Activated T-cell treated with anti-CD3 and anti-CD28 coated beads, Interleukin-2, amount 50 U/mL, for 24 hours (primary cell): ENCODE data around the gene TEX101.
"Not testable (repeated sequence)": the region's sequence is repeated elsewhere in the genome, so short reads cannot be mapped to it uniquely, and the experiment has no call there.

ENCODE experiments used
- DNase-seq: peaks from one replicate; pipeline ENCODE4 v3.0.0-alpha.2; 2020
- H3K27ac Mint-ChIP-seq: 2 replicates; pipeline ENCODE4 v1.8.0; 2020; ENCODE audit warnings: mild to moderate bottlenecking, mixed read lengths
- H3K27me3 Mint-ChIP-seq: 2 replicates; pipeline ENCODE4 v1.8.0; 2020; ENCODE audit warnings: mixed read lengths
- H3K36me3 Mint-ChIP-seq: 2 replicates; pipeline ENCODE4 v1.8.0; 2020; ENCODE audit warnings: low read depth, mixed read lengths
- H3K4me1 Mint-ChIP-seq: 2 replicates; pipeline ENCODE4 v1.8.0; 2020; ENCODE audit warnings: low read depth, mixed read lengths
- H3K4me3 Mint-ChIP-seq: 2 replicates; pipeline ENCODE4 v1.8.0; 2020; ENCODE audit warnings: mild to moderate bottlenecking, moderate library complexity, mixed read lengths
- H3K9me3 Mint-ChIP-seq: 2 replicates; pipeline ENCODE4 v1.8.0; 2020; ENCODE audit warnings: mixed read lengths

Gene TEX101

DNA sequence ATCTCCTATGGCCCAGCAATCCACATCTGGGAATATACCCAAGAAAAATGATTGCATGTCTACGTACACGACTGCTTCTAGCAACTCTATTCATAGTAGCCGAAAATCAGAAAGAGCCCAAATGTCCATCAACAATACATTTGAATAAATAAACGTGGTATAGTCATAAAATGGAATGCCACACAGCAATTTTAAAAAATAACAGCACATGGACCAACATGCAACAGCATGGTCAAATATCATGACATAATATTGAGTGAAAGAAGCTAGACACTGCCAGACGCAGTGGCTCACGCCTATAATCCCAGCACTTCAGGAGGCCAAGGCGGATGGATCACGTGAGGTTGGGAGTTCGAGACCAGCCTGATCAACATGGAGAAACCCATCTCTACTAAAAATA lies 16.3 kb downstream of the TEX101 start:
- no peak overlapping the region for H3K4me3 Mint-ChIP-seq
- H3K36me3 Mint-ChIP-seq, result no peaks in the 10 kb centered on the region
- H3K4me1 Mint-ChIP-seq, result peaks cover 32% of the 10 kb centered on the region
- no peaks in the 10 kb centered on the region for H3K27me3 Mint-ChIP-seq
- no peak for DNase-seq
- H3K9me3 Mint-ChIP-seq, result no peaks in the 10 kb centered on the region
- H3K27ac Mint-ChIP-seq, result no peak overlapping the region

DNA sequence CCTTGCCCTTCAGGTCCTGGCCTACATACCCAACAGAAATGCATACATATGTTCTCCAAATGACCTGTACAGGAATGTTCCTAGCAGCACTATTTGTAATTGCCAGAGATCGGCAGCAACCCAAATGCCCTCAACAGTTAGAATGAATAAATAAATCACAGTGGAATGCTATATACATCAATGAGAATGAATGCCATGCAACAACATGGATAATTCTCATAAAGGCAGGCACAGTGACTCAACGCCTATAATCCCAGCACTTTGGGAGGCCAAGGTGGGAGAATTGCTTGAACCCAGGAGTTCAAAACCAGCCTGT lies 18.6 kb downstream of the TEX101 start:
- H3K4me3 Mint-ChIP-seq, result no peak overlapping the region
- H3K4me1 Mint-ChIP-seq, result peaks cover 46% of the 10 kb centered on the region
- H3K27ac Mint-ChIP-seq, result no peak overlapping the region
- H3K36me3 Mint-ChIP-seq, result no peaks in the 10 kb centered on the region
- no peak for DNase-seq
- H3K27me3 Mint-ChIP-seq, result no peaks in the 10 kb centered on the region
- H3K9me3 Mint-ChIP-seq, result no peaks in the 10 kb centered on the region

DNA sequence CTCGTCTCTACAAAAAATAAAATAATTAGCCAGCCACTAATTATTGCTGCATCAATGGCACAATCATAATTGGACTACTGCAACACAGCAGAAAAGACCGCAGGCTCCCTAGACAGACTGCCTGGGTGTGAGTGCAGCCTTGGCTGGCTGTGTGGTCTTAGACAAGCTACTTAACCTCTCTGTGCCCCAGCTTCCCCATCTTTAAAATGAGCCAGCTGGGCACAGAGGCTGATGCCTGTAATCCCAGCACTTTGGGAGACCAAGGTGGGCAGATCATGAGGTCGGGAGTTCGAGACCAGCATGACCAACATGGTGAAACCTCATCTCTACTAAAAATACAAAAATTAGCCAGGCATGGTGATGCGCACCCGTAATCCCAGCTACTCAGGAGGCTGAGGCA lies 19.0 kb downstream of the TEX101 start:
- H3K4me3 Mint-ChIP-seq, result no peak overlapping the region
- H3K4me1 Mint-ChIP-seq, result peaks cover 50% of the 10 kb centered on the region
- no peaks in the 10 kb centered on the region for H3K36me3 Mint-ChIP-seq
- H3K9me3 Mint-ChIP-seq, result no peaks in the 10 kb centered on the region
- no peak for DNase-seq
- no peak overlapping the region for H3K27ac Mint-ChIP-seq
- no peaks in the 10 kb centered on the region for H3K27me3 Mint-ChIP-seq

DNA sequence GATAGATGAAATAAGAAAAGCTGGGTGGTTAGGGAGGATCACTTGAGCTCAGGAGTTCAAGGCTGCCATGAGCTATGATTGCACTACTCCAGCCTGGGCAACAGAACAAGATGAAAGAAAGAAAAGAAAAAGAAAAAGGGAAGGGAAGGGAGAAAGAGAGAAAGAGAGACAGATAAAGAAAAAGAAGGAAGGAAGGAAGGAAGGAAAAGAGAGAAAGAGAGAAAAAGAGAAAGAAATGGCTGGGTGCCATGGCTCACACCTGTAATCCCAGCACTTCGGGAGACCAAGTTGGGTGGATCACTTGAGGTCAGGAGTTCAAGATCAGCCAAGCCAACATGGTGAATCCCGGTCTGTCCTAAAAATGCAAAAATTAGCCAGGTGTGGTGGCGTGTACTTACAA lies 21.1 kb downstream of the TEX101 start:
- peaks cover 56% of the 10 kb centered on the region for H3K4me1 Mint-ChIP-seq
- H3K9me3 Mint-ChIP-seq, result no peaks in the 10 kb centered on the region
- no peak overlapping the region for H3K27ac Mint-ChIP-seq
- H3K4me3 Mint-ChIP-seq, result no peak overlapping the region
- H3K36me3 Mint-ChIP-seq, result no peaks in the 10 kb centered on the region
- DNase-seq, result no peak
- no peaks in the 10 kb centered on the region for H3K27me3 Mint-ChIP-seq

DNA sequence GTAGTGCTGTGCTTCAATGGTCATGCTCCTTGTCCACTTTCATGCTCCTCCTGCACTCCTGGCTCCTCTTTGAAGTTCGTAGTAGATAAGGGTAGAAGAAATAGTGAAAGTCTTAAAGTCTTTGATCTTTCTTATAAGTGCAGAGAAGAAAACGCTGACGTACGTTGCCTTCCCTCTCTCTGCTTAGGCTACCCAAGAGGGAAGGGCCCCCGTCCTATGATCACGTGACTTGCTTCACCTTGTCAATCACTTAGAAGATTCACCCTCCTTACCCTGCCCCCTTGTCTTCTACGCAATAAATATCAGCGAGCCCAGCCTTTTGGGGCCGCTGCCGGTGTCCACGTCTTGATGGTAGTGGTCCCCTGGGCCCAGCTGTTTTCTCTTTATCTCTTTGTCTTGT lies 22.6 kb downstream of the TEX101 start:
- not testable (repeated sequence) for DNase-seq, H3K9me3 Mint-ChIP-seq, H3K4me3 Mint-ChIP-seq, H3K36me3 Mint-ChIP-seq, H3K27me3 Mint-ChIP-seq
- peaks cover 58% of the 10 kb centered on the region for H3K4me1 Mint-ChIP-seq
- peak overlapping the region; percentile 75 for H3K27ac Mint-ChIP-seq

DNA sequence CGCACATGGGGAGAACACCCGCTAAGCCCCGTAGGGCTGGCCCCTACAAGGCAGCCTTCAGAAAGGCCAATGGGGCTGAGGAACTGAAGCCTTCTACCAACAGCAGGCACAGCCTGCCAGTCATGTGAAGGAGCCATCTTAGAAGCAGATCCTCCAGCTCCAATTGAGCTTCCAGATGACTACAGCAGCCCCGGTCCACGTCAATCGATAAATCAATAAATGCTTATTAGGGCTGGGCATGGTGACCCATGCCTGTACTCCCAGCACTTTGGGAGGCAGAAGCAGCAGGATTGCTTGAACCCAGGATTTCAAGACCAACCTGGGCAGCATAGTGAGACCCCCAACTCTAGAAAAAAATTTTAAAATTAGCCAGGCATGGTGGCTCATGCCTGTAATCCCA lies 23.0 kb downstream of the TEX101 start:
- Mint-ChIP-seq H3K36me3 (no peaks in the 10 kb centered on the region), H3K9me3 (no peaks in the 10 kb centered on the region), H3K27ac (peak overlapping the region; percentile 75), H3K4me3 (no peak overlapping the region), H3K27me3 (no peaks in the 10 kb centered on the region), H3K4me1 (peaks cover 55% of the 10 kb centered on the region)
- no peak for DNase-seq

DNA sequence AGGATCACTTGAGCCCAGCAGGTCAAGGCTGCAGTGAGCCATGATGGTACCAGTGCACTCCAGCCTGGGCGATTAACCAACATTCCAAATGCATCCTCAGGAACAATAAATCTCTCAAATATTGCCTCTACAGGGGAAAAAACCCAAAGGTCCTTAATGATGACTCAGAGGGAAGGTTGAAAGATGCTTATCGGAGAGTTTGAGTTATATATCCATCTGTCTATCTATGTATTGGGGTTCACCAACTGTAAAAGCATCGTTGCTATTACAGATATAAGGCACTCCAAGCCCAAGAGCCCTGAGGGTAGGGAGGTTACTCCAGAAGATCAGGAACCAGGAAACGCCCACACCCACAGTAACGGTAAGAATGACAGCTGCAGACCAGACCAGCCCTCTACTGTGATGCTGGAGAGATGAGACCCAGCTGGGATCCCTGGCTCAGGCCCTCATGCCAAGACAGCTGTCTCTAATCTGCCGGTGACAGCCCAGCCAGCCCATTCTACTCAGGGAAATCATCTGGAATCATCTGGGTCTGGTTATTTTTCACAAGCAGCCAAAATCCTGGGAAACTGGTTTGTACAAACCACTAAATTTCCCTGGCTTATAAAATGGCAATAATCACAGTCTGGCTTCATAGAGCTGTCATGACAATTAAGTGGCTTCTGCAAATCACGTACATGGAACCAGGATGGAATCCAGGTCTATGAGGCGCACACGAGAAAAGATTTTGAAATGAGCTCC lies 23.8 kb downstream of the TEX101 start:
- Mint-ChIP-seq H3K9me3 (no peaks in the 10 kb centered on the region), H3K4me3 (no peak overlapping the region), H3K4me1 (peaks cover 51% of the 10 kb centered on the region), H3K36me3 (no peaks in the 10 kb centered on the region), H3K27ac (peak overlapping the region; percentile 52), H3K27me3 (no peaks in the 10 kb centered on the region)
- no peak for DNase-seq

DNA sequence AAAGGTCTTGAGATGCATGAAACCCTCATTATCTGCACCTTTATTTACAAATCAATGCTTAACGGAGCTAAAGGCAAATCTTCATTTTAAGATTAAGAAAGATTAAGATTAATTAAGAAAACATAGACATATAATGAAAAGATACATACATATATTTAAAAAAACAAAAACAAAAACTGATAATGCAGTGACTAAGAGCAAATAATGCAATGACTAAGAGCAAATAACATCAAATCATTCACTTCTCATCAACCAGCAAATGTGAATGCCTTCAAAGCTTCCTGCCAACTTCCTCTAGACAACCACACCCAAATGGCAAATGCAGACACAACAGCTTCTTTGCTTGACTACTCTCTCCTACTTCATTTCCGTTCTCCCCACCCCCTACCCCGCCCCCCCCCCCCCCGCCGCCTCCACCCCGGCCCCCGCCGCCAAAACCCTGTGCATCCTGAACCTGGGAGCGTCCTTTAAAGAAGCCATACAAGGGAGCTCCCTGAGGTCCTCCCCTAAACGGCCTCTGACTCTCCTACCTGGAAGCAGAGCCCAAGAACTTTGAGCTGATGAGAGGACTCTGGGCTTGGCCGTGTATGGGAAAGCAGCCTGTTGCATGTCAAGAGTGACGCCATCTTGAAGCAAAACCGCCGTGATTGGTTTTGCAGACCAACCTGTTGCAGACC lies 24.5 kb downstream of the TEX101 start:
- H3K4me1 Mint-ChIP-seq, result peaks cover 52% of the 10 kb centered on the region
- no peaks in the 10 kb centered on the region for H3K9me3 Mint-ChIP-seq
- H3K36me3 Mint-ChIP-seq, result no peaks in the 10 kb centered on the region
- H3K27ac Mint-ChIP-seq, result peak overlapping the region; percentile 66
- no peaks in the 10 kb centered on the region for H3K27me3 Mint-ChIP-seq
- no peak overlapping the region for H3K4me3 Mint-ChIP-seq
- DNase-seq, result no peak

DNA sequence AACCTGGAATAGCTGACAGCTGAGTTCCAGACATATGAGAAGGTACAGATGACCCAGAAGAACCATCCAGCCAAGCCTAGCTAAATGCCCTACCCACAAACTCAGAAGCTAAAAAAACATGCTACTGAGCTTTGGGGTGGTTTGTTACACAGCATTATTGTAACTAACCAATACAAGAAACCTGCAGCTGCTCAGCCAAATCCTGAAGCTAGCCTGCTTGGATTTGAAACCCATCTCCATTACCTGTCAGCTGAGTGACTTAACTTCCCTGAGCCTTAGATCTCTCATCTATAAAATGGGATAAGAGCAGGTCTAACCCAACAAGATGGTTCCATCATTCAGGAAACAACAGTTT lies 25.0 kb downstream of the TEX101 start:
- no peaks in the 10 kb centered on the region for H3K27me3 Mint-ChIP-seq
- H3K27ac Mint-ChIP-seq, result peak overlapping the region; percentile 66
- no peak overlapping the region for H3K4me3 Mint-ChIP-seq
- DNase-seq, result no peak
- H3K4me1 Mint-ChIP-seq, result peaks cover 53% of the 10 kb centered on the region
- no peaks in the 10 kb centered on the region for H3K36me3 Mint-ChIP-seq
- H3K9me3 Mint-ChIP-seq, result no peaks in the 10 kb centered on the region

DNA sequence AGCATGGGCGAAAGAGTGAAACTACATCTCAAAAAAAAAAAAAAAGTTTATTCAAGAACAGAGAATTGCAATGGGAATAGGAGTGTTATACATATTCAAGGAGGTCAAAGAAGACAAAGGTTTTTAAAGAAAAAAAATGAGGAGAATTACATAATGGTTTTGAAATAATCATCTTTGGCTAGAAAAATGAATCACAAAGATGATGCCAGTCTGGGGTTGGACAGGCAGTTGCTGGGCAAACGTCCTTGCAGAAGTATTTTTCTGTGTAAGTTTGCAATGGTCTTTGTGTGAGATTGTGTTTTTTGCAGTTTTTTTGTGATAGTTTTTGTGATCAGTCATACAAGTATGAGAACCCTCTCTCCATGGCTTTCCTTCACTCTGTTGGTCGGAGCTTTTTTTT lies 27.0 kb downstream of the TEX101 start:
- no peaks in the 10 kb centered on the region for H3K9me3 Mint-ChIP-seq
- H3K36me3 Mint-ChIP-seq, result no peaks in the 10 kb centered on the region
- DNase-seq, result no peak
- H3K27me3 Mint-ChIP-seq, result no peaks in the 10 kb centered on the region
- H3K4me1 Mint-ChIP-seq, result peaks cover 49% of the 10 kb centered on the region
- H3K4me3 Mint-ChIP-seq, result no peak overlapping the region
- no peak overlapping the region for H3K27ac Mint-ChIP-seq

DNA sequence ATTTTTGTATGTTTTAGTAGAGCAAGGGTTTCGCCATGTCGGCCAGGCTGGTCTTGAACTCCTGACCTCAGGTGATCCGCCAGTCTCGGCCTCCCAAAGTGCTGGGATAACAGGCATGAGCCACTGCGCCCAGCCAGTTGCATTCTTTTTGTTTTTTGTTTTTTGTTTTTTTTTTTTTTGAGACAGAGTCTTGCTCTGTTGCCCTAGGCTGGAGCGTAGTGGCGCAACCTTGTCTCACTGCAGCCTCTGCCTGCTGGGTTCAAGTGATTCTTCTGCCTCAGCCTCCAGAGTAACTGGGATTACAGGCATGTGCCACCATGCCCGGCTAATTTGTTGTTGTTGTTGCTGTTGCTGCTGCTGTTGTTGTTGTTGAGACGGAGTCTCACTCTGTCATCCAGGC lies 29.4 kb downstream of the TEX101 start:
- not testable (repeated sequence) for H3K27me3 Mint-ChIP-seq, H3K36me3 Mint-ChIP-seq, H3K27ac Mint-ChIP-seq, H3K9me3 Mint-ChIP-seq, DNase-seq, H3K4me3 Mint-ChIP-seq
- H3K4me1 Mint-ChIP-seq, result peaks cover 36% of the 10 kb centered on the region

DNA sequence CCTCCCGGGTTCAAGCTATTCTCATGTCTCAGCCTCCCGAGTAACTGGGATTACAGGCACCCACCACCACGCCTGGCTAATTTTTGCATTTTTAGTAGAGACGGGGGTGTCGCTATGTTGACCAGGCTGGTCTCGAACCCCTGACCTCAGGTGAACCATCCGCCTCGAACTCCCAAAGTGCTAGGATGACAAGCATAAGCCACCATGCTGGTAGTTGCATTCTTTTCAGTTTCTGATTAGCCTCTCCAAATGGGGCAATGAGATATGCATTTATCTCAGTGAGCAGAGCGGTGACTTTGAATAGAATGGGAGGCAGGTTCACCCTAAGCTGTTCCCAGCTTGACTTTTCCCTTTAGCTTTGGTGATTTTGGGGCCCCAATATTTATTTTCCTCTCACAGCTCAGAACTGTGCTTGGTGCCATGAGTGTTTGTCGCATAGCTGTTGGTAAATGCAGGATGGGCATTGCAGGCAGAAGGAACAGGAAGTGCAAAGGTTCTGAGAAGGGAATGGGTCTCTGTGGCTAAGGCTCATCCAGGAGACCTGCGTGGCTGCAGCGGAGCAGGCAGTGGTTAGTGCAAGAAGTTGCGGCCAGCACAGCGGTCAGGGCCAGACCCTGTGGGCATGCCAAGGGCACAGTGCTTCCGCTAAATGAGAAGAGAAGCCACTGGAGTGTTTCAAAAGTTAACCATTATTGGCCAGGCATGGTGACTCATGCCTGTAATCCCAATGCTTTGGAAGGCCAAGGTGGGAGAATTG lies 30.0 kb downstream of the TEX101 start:
- no peak overlapping the region for H3K4me3 Mint-ChIP-seq
- no peaks in the 10 kb centered on the region for H3K9me3 Mint-ChIP-seq
- peaks cover 36% of the 10 kb centered on the region for H3K4me1 Mint-ChIP-seq
- no peak for DNase-seq
- H3K27me3 Mint-ChIP-seq, result no peaks in the 10 kb centered on the region
- no peak overlapping the region for H3K27ac Mint-ChIP-seq
- H3K36me3 Mint-ChIP-seq, result no peaks in the 10 kb centered on the region

DNA sequence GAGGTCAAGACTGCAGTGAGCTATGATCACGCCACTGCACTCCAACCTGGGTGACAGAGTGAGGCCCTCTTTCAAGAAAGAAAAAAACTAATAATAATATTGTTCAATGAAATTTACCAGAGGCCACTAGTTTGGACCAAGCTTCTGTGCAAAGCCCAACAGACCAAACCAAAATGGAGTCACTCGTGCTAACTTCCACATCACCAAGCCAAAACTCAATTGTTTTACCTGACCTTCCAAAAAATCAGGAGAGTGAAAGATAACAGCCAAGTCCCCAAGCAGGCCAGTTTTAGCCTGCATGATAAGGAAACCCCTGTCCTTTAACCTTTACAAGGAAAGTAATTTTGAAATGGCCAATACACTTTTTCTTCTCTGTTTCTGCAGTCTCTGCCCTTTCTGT lies 30.7 kb downstream of the TEX101 start:
- H3K27ac Mint-ChIP-seq, result no peak overlapping the region
- H3K27me3 Mint-ChIP-seq, result no peaks in the 10 kb centered on the region
- no peaks in the 10 kb centered on the region for H3K9me3 Mint-ChIP-seq
- no peak for DNase-seq
- H3K4me1 Mint-ChIP-seq, result peaks cover 33% of the 10 kb centered on the region
- H3K4me3 Mint-ChIP-seq, result no peak overlapping the region
- no peaks in the 10 kb centered on the region for H3K36me3 Mint-ChIP-seq

DNA sequence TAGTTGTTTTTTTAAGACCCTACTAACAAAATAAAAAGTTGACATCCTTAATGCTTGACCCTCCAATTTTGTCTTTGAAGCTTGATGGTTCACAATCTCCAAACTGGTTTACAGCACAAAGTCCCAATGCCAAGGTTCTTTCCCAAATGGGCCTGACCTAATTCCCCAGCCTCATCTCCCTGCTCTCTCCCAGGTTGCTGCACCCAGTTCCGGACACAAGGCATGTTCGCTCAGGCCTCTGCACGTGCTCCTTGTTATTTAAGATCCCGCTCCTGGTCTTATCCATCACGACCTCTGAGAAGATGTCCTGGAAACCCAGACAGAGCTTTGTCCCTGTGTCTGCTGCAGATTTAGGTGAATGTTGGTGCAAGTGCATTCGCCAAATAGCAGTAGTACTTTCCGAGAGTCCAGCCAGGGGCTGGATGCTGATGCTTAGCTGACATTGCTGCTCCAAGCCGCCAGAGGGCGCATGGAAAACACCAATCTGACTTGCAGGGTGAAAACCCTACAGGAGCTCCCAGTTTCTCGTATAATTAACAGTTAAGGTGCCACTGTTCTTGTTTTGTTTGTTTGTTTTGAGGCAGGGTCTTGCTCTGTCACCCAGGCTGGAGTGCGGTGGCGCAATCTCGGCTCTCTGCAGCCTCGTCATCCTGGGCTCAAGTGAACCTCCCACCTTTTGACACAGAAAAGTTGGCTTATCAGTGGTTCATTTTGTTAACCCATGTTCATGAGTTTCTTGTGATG lies 32.2 kb downstream of the TEX101 start:
- Mint-ChIP-seq H3K9me3 (peaks cover 2% of the 10 kb centered on the region), H3K27ac (peak overlapping the region; percentile 10), H3K4me1 (peaks cover 37% of the 10 kb centered on the region), H3K36me3 (no peaks in the 10 kb centered on the region), H3K27me3 (no peaks in the 10 kb centered on the region), H3K4me3 (no peak overlapping the region)
- DNase-seq, result peak; percentile 85

DNA sequence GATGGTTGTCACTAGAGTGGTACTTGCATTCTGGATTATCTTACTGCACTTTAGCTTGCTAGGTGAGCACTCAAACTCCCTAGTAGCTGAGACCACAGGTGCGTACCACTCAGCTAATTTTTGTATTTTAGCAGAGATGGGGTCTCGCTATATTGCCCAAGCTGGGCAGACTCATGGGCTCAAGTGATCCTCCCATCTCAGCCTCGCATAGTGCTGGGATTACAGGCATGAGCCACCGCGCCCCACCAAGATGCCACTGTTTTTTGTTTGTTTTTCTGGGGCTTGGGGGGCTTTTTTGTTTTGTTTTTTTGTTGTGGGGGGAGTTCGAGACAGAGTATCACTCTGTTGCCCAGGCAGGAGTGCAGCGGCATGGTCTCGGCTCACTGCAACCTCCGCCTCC lies 33.0 kb downstream of the TEX101 start:
- Mint-ChIP-seq H3K27ac (no peak overlapping the region), H3K4me1 (peaks cover 40% of the 10 kb centered on the region), H3K36me3 (no peaks in the 10 kb centered on the region), H3K4me3 (no peak overlapping the region), H3K27me3 (no peaks in the 10 kb centered on the region), H3K9me3 (peaks cover 2% of the 10 kb centered on the region)
- DNase-seq, result no peak
